ENCODE measurements around the gene CDKN2AIP.
A peak's percentile ranks its signal among the peaks of the same experiment; 100 is the strongest.
"Not testable (repeated sequence)": the region's sequence is repeated elsewhere in the genome, so short reads cannot be mapped to it uniquely, and the experiment has no call there.

CDKN2AIP gene

GRCh38 chr4:183413234-183414200 lies 30.9 kb upstream of the CDKN2AIP start:
- DNase-seq (ENCODE audit: low read depth in 2 of 2): no peak

DNA sequence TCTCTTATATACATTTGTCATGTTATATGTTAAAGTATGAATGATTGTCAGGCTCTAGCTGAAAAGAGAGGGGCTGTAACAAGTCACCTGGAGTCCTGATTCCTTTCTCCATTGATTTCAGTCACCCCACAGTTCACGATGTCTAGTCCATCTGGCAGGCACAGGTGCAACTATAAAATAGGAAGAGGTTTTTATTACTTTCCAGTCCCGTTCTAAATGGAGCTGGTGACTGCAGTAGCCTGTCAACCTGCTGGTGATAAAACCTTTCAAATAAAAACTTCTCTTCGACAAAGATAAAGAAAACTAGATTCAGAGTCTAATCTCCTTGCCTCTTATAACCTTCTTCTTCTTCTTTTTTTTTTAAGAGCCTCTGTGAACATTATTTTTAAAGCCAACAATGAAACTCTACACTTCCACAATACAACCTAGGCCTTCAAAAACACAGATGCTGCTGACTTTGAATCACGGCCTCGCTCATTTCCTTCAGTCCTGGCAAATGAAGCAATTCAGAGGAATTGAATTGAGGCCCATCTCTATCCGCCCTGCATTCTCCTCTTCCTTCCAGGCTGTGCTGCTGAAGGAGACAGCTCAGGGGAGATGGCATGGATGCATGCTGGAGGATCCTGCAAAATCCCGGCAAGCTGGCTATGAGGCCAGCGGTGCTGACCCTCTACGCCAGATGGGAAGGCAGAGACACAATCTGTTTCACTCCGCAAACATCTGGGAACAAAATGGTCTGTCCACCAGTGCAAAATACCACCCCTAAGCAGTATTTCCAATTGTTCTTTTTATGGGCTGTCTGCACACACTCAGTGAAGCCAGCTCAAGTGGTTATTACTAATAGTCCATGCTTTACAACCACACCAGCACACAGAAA lies 27.3 kb upstream of the CDKN2AIP start:
- DNase-seq (ENCODE audit: low read depth in 2 of 2): no peak

GRCh38 chr4:183422962-183423631 lies 21.3 kb upstream of the CDKN2AIP start:
- DNase-seq (ENCODE audit: low read depth in 2 of 2): no peak

GRCh38 chr4:183424109-183424744 lies 20.2 kb upstream of the CDKN2AIP start:
- DNase-seq (ENCODE audit: low read depth in 2 of 2): no peak

DNA sequence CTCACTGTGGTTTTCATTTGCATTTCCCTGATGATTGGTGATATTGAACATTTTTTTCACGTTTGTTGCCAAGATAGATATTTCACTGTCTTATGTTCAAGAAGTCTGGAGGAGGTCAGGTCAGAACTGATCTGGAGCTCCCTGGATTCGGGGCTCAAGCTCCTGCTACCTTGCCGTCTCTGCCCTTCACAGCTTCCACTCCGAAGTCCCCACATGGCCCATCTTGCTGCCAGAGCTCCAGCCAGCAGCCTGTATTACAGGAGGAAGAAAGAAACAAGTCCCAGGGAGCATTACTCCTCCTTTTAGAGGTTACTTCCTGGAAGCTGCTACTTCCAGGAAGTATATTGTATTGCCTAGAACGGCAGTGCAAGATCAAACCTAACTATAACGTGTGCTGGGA lies 17.9 kb upstream of the CDKN2AIP start:
- DNase-seq (ENCODE audit: low read depth in 2 of 2): no peak

GRCh38 chr4:183429489-183429888 lies 14.9 kb upstream of the CDKN2AIP start:
- DNase-seq (ENCODE audit: low read depth in 2 of 2): no peak

- no peak for DNase-seq (ENCODE audit: low read depth in 2 of 2)
Measured at GRCh38 chr4:183430317-183430993, 14.0 kb upstream of the CDKN2AIP start.

GRCh38 chr4:183430994-183431347 lies 13.5 kb upstream of the CDKN2AIP start:
- no peak for DNase-seq (ENCODE audit: low read depth in 2 of 2)

DNA sequence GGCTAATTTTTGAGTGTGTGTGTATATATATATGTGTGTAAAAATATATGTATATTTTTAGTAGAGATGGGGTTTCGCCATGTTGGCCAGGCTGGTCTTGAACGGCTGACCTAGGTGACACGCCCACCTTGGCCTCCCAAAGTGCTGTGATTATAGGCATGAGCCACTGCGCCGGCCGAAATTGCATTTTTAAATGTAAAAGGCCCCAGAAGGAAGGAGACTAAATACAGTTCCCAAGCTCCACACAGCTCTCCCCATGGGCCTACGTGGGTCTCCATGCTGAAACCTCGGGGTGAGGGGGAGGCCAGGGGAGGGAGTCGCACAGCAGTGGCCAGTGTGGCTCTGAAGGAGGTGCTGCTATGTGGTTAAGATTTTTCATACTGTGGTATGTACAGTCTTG lies 12.8 kb upstream of the CDKN2AIP start:
- no peak for DNase-seq (ENCODE audit: low read depth in 2 of 2)

DNA sequence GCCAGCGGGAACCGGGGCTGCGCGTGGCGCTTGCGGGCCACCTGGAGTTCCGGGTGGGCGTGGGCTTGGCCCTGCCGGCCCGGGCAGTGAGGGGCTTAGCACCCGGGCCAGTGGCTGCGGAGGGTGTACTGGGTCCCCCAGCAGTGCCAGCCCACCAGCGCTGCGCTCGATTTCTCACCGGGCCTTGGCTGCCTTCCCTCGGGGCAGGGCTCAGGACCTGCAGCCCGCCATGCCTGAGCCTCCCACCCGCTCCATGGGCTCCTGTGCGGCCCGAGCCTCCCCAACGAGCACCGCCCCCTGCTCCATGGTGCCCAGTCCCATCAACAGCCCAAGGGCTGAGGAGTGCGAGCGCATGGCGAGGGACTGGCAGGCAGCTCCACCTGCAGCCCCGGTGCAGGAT lies 11.3 kb upstream of the CDKN2AIP start:
- not testable (repeated sequence) for DNase-seq (ENCODE audit: low read depth in 2 of 2)

- DNase-seq (ENCODE audit: low read depth in 2 of 2): no peak
Measured at GRCh38 chr4:183434264-183434663, 10.2 kb upstream of the CDKN2AIP start.

DNA sequence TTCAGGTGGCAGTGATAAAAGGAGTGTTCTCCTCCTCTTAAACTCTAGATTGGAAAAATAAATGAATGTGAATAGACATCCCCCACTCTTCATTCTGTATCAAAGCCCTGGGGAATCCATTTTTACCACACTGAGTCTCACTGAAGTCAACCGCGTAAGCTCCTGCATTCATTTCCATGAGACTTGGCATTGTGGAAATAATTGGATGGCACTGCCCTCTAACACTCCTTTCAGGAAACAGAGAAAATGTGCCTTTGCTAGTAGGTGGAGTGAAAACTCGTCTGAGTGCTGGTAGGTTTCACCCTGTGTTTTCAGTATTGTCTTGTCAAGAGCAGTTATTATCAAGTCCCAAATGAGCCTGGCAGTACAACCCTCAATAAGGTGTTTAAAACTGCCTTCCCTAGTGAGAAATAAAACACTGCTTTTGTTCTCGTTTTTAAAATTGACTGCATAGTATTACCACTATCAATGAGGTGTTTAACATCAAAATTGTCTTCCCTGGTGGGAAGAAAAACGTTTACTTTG lies 9.7 kb upstream of the CDKN2AIP start:
- DNase-seq (ENCODE audit: low read depth in 2 of 2): no peak

- DNase-seq (ENCODE audit: low read depth in 2 of 2): no peak
Measured at GRCh38 chr4:183435803-183436202, 8.6 kb upstream of the CDKN2AIP start.

DNA sequence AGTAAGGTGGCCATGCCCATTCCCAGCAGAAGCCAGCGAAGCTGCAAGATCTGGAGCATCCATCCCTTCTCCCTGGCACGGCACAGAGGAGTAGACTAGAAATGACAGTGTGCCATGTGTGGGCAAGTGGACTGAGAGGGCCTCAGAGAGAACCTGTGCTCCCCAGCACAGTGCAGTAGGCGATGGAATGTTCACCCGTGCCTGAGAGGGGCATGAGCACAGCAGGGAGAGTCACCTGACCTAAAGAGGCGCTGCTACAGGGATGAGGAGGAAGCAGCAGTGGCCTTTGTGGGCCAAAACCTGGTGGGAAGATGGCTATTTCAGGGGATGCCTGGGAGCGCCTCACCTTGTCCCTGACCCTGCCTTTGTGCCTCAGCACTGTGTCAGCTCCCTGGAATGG lies 8.0 kb upstream of the CDKN2AIP start:
- no peak for DNase-seq (ENCODE audit: low read depth in 2 of 2)

GRCh38 chr4:183437452-183437851 lies 7.0 kb upstream of the CDKN2AIP start:
- DNase-seq (ENCODE audit: low read depth in 2 of 2): no peak

GRCh38 chr4:183438458-183439113 lies 5.8 kb upstream of the CDKN2AIP start:
- DNase-seq (ENCODE audit: low read depth in 2 of 2): no peak

DNA sequence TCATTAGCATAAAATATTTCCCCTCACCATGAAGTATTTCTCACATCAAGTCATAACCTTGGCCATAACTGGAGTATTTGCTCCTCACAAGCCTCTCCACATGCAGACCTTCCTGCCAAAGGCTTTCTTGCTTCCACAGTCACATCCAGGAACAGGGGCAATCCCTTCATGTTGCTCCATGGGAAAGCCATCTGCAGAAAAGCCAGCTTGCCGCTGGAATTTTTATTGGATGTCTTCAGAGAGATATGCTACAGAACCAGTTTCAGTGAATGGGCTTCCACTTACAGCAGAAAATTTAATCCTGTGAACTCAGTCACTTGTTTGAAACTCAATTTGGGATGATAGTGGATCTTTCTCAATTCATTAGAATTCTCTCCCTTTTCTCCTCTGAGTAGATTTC lies 3.2 kb upstream of the CDKN2AIP start:
- DNase-seq (ENCODE audit: low read depth in 2 of 2): no peak

DNA sequence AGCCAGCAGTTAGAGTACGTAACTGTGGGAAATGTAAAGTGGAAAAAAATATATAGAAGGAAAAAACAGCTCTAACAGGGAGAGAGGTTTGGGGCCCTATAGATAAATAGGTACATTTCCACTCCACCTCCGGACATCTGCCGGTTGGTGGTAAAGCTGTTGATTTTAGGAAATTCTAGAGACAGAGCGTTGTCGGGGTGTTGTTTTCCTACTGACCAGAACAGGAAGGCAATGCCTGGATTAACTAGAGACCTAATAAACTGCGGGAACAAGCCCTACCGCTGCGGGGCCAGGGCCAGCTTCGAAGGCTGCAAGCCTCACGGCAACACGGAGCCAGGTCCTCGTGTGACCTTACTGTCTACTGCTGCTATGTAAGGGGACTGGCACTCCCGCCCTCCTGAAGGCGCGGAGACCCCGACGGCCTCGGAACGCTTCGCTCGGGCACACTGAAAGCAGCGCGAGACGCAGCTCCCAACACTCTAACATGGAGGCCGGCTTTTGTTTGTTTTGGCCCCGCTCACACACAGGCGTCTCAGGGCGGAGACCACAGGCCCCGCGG lies 702 bp upstream of the CDKN2AIP start:
- DNase-seq (ENCODE audit: low read depth in 2 of 2): peak in 1 of 2 donors; percentile 6

DNA sequence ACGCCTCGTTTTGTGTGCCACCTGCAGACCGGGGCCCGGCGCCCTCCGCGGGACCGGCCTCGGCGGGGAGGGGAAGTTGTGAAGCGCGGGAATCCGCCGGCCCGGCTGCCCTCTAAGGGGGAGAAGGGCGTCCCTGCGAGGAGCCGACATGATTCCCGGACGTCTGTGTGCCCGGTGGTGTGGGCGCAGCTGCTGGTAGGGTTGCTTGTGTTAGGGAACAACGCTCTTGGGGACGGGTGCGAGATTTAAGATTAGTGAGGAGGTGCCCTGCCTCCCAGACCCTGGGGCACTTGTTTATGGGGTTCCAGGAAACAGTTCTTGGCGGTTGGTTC lies 627 bp downstream of the CDKN2AIP start:
- peak in 1 of 2 donors; percentile 4 for DNase-seq (ENCODE audit: low read depth in 2 of 2)

DNA sequence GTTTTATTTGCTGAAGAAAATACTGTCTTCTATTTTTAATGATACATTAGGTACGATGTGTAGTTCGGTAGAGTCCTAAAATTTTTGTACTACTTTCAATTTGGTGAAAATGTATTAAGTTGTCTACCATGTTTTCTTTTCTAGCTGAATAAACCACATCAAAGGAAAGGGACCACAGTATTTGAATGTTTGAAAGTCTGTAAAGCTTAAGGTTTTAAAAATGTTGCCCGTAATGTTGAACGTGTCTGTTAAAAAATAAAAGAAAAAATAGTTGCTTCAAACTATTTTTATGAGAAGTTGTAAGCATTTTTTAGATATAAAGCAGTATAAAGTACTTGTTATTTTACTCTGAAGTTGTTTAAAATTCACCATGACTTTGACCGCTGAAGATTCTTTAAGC lies 3.2 kb downstream of the CDKN2AIP start:
- DNase-seq (ENCODE audit: low read depth in 2 of 2): no peak

Measured in stimulated activated CD8-positive, alpha-beta memory T cell treated with anti-CD3 and anti-CD28 coated beads, Interleukin-2, amount 100 ng/mL, for 1 hour (primary cell).